ENCODE results near the gene MITF.
A peak's percentile ranks its signal among the peaks of the same experiment; 100 is the strongest.

Gene MITF

DNA sequence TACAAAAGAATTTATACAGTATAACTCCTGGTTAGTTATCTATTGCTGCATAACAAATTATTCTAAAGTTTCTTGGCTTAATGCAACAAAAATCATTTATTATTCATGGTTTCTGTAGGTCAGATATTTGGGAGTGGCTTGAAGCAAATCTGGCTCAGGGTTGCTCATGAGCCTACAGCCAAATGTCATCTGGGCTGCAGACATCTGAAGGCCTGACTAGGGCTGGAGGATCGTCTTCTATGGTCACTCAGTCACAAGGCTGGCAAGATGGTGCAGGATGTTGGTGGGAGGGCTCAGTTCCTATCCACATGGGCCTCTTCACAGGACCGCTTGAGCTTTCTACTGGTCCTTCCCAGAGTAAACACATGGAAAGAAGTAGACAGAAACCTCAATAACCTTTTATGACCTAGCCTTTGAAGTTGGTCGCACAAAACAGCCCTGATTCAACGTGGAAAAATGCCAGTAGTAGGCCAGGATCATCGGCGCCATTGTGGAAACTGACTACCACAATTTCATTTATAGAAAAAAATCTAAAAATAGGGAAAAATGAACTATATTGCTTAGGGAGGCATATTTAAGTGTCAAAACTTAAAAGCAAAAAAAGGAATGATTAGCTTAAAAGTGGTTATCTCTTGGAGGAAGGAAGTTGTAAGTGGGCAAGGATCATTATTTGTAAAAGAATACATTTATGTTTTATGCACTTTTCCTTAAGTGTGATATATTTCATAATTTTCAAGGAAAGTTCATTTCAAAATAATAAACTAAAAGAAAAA, 9.9 kb upstream of the MITF start:
- DNase-seq (ENCODE audit: low spot score): no peak

DNA sequence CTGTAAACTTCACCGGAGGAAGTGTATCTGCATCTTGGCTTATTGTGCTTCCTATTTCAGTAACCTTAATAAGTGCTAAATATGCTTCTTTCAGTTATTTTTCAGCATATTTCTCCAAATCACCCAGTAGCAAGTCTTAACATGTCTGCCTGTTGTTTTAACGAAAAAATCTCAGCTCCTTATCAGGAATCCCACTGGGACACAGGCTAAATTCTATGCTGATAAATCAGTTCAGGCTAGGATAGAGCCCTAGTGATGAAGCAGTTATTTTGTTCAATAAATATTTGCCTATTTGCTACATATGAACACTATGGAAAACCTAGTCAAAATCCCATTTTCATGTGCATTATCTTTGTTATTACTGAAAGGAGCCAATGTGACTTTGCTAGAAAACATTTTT, 8.2 kb upstream of the MITF start:
- DNase-seq (ENCODE audit: low spot score): no peak

DNA sequence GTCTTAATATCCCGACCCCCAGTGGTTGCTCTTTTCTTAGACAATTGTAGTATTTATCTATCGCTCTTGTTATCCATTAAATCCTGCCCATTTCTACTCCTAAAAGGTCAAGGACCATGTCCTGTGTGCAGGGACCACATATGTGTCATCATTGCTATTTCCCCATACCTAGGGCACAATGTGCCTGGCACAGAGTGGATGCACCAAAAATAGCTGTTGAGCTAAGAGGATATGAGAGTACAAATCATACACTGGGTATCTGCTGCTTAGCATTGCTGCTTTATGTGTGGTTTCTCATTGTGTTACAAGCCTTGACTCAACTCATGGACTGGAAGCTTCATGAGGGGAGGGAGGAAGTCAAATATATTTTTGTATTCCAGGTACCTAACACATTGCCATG, 3.4 kb upstream of the MITF start:
- DNase-seq (ENCODE audit: low spot score): no peak

DNA sequence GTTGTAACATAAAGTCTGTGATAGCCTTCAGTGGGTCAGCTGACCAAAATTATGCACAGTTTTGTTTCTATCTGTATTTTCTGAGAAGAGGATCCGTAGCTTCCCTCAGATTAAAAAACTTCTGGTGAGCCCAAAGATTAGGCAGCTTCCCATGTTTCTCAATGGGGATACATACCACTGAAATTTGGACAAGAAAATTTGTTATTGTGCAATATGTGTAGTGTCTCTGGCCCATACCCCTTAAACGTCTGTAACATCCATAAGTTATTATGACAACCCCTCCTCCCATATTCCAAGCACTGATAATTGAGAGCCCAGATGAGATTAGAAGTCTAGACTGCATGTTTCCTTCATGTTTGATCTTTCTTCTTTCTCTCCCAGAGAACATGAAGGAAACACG, 1.9 kb upstream of the MITF start:
- no peak for DNase-seq (ENCODE audit: low spot score)

DNA sequence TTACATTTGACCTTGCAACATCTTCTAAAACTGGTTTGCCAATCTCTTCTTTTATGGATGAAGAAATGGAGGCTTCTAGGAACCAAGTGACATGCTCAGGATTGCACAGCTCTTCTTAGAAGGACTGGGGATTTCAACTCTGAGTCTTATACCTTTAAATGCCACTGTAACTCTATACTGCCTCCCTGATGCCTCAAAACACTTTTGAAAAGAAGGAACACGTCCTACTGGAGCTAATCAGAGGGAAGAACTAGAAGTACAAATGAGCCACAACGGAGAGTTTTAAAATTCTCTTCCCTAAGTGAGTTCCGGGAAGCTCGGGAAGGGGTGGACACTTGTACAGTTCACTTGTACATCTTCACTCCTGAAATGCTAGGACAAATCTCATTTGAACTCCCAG, 949 bp upstream of the MITF start:
- no peak for DNase-seq (ENCODE audit: low spot score)

DNA sequence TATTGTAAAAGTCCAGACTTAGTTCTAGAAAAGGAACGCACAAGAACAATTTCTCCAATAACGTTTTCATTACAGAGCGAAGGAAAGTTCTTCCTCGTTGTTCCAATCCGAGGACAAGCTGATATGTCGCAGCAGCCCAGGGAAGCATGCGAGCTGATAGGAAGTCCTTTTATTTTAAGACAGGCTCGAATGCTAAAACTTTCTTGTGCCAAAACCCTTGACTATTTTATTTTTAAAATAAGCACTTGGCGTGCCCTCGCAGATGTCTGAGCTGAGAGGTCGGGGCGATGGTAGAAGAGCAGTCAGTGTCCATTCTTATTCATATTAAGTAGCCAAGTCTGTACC, 433 bp upstream of the MITF start:
- DNase-seq (ENCODE audit: low spot score): no peak

DNA sequence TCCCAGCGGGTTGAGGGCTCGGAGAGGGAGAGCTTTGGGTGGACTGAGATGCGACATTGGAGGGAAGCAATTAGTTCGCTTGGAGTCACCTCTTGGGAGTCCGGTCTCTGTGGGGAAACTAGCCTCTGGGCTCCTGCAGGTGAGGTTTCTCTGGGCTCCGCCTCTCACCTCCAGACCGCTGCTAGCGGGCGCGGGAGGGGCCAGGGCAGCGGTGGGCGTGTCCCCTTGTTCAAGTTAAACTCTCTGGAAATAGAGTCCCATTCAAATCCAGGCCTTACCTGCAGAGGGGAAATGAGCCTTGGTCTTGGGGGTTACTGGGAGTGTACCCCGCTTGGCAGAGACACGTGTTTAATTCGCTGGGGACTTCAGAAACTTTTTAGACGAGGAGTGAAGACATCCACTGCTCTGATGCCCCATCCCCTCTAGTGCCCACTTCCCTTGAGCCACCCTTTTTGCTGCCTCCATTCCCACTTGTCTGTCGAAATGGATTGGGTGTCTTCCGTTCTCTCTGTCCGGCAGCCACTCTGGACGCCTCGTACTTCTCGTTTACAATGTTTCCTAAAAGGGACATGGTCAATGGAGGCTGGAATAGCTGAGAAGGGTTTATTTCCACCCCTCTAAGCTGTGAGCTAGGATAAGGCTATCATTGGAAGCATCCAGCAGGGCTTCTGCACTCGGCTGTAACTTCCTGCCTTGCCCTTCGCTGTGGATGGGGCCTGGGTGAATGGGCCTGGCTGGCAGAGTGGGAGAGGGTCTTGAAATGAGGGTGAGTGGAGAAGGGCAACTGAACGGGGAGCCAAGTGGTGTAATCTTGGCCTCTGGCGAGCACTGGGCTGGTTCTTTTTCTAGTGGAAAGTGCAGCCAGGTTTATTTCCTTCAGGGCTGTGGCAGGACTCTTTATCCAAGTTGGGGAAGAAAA, 1.1 kb downstream of the MITF start:
- no peak for DNase-seq (ENCODE audit: low spot score)

DNA sequence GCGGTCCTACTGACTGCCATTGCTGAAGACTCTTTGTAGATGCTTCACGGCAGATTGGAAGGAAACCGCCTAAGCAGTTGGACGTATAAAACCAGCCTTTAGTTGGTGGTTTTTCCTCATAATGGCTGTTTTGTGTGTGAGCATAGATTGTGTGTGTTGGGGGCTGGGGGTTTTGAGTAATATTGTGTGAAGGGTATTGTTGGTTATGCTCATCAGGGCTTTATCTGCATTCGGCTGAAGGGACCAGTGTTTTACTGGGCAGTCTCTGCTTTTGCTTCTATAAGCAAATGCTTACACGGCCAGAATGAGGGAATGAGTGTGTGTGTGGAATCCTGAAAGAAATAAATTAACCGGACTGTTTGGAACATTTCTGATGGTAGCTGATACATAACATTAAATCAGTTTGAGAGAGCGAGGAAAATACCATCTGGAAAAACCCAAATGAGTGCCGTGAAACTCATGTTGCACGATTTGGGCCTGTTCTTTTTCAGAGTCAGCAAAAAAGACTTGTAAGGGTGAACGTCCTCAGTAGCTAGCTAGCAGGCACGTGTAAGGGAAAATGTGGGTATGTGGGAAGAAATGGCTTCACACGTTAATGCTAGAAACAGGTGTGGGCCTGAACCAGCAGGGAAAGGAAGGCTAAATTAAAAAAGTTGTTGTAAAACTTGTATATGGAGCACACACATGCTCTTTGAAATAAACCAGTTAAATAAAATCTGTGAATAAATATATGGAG, 1.9 kb downstream of the MITF start:
- DNase-seq (ENCODE audit: low spot score): peak; percentile 61

DNA sequence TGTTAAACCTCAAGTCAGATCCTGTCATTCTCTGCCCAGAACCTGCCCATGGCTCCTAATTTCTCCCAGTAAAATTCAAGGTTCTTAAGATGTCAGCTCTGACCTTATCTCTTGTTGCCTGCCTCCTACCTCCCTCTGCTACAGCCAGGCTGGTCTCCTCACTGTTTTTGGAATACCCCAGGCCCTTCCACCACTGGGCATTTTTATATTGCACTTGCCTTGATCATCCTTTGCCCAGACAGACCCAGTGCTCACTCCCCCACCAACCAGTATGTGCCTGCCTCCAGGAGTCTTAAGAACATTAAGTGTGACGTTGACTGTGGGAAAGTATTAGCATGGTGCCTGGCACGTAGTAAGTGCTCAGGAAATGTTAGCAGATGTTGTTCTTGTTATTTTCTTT, 3.1 kb downstream of the MITF start:
- no peak for DNase-seq (ENCODE audit: low spot score)

DNA sequence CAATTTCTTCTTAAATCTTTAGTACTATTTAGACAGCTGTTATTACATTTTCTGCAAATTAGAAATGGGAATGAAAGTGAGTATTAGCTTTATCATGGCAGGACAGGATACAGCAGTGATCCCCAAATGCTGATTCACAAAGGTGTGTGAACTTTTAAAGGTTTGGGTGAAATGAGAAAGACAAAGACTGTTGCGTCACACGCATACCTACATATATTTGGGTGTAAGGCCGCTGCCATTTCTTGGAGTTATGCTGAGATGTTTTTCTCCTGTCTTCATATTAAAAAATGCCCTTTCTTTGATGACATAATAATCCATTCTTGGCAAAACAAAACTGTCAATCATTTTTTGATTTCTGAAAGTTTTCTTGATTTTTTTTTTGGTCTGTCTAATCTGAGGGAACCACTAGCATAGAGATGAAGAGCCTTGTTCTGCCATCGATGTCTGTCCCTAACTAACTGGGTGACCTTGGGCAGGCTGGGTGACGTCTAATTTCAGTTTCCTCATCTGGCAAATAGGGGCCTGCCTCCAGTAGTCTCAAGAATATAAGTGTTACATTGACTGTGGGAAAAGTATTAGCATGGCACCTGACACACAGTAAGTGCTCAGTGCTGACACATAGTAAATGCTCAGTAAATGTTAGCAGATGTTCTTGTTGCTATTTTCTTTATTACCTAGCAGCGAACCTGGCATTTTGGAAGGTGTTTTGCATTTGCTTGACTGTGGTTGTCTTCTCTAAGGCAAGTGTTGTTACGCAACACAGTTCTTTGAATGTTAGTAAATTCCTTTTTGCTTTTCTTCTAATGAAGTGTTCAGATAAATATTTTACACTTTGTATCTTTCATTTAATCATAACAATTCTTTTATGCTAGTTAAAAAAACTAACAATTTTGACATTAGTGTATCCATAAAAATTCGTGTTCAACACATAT, 5.0 kb downstream of the MITF start:
- no peak for DNase-seq (ENCODE audit: low spot score)

DNA sequence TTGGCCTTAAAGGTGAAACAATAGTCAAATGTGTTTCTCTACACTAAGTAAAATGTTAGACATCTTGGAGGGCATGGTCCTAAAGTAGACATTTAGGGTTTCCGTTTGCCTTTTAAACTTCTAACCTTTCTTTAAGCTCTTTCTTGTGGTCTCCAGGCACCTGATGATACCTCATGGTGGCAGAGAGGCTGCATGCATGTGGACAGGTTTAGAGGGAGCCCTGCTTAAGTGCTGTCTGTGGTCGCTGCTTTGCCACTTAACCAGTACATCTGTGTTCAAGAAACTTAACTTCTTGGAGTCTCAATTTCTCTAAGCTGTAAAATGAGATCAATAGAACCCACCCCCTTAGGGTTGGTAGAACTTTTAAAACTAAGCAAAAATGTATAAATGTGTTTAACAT, 6.2 kb downstream of the MITF start:
- no peak for DNase-seq (ENCODE audit: low spot score)

DNA sequence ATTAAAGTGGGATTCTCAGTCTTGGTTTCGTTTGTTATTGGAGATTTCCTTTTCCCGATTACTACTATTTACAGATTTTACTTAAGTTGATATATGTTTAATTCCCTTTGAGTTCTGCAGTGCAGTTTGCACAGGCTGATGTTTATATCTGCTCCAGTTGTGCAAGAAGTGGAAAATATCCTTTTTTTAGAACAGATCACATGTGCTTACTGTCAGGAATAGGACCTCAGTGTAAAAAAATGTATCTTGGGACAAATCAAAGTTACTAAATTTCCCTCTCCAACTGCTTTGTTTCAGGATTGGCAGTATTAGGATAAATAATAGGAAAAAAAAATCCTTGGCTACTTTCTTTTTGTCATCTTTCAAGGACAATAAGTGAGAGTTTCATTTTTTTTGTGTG, 6.9 kb downstream of the MITF start:
- no peak for DNase-seq (ENCODE audit: low spot score)

DNA sequence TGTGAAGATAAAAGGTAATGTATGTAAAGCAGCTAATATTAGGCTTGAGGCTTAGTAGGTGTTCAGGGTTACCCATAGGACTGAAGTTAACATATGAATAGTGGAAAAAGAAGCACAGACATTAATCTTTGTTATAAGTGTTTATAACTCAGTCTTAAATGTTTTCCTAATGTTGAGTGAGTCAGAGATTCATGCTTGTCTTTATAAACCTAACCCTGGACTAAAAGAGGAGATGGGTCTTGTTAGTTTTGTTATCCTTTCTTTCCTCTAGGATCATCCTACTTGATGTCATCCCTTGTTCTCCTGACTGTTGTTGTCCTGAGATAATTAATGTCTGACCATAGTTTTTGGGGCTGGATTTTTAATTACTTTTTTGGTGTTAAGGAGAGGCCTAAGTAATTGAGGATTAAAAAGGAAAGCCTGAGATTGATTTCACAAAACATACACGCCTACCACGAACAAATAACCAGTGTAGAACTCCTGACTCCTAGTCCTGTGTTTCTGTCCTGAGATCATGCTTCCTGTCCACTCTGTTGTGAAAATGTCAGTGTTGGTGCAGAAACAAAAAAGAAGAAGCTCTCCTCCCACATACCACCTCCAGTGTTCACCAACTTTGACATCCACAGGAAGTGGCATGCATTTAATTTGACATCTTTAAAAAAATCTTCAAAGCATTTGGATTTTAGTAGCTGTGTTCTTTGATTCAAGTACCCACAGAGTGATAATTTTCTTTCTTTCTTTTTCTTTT, 8.4 kb downstream of the MITF start:
- DNase-seq (ENCODE audit: low spot score): no peak

DNA sequence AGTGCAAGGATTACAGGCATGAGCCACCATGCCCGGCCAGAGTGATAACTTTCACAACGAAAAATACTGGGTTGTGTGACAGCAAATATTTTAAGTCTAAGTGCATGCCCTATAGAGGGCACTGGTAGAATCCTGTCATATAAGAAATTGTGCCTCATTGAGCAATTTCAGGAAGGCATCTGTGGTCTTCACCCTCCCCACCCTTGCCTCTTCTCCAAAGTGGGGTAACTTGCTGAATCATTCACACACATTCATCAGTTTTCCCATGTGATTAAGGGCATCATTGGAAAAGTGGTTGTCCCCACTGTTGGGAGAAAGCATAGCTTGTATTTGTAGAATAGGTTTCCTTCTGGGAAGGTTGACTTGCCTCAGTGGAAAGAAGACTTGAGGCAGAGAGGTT, 9.2 kb downstream of the MITF start:
- DNase-seq (ENCODE audit: low spot score): no peak

DNA sequence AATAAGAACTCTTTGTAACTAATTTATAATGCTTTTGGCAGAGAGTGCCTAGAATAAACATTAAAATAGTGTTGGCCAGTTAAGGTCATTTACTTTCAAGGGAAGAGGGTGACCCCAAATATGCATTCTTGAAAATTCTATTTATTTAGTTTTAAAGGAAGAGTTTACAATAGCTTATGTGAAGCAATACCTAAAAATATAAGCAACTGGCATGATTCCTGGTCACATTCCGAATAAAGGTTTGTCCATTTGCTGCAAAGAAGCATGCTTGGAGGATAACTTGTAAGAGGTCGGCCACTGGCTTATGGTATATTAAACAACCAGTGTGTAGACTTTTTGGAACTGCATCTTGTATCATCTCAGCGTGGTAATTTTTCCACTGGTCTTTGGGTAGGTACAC, 10.2 kb downstream of the MITF start:
- DNase-seq (ENCODE audit: low spot score): no peak

DNA sequence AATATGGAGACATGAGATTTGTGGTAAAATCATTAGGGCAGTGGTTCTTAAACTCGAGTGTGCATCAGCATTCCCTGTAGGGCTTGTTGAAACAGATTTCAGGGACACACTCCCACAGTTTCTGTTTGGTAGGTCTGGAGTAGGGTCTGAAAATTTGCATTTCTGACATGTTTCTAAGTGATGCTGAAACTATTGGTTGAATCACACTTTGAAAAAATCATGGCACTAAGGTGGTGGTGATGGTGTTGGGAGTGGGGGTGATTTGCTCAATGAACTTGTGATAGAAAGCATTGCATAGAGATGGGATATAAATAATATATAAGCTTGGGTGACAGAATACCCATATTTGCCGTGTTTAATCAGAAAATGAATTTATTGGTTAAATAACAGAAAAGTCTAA, 11.3 kb downstream of the MITF start:
- DNase-seq (ENCODE audit: low spot score): no peak

DNA sequence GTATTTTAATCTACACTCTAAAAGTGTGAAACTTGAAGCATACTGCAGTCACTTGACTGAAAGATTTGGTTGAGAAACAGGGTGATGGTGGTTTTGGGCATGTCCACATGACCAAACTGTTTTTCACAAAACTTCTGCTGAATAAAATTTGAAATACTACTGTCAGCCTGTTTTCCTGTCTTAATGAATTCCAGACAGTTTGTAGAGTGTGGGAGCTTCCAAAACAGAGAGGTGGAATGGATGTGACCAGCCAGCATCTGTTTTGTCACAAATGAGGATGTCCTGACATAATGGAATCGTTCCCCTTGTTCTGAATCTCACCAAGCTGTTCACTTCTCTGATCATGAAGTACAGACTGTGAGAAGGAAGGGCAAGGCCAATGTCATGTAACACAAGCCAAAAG, 11.8 kb downstream of the MITF start:
- DNase-seq (ENCODE audit: low spot score): no peak

DNA sequence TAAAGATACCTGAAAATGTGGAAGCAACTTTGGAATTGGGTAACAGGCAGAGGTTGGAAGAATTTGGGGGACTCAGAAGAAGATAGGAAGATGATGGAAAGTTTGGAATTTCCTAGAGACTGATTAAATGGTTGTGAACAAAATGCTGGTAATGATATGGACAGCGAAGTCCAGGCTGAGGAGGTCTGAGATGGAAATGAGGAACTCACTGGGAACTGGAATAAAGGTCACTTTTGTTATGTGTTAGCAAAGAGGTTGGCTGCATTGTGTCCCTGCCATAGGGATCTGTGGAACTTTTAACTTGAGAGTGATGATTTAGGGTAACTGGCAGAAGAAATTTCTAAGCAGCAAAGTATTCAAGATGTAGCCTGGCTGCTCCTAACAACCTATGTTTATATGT, 13.0 kb downstream of the MITF start:
- no peak for DNase-seq (ENCODE audit: low spot score)

DNA sequence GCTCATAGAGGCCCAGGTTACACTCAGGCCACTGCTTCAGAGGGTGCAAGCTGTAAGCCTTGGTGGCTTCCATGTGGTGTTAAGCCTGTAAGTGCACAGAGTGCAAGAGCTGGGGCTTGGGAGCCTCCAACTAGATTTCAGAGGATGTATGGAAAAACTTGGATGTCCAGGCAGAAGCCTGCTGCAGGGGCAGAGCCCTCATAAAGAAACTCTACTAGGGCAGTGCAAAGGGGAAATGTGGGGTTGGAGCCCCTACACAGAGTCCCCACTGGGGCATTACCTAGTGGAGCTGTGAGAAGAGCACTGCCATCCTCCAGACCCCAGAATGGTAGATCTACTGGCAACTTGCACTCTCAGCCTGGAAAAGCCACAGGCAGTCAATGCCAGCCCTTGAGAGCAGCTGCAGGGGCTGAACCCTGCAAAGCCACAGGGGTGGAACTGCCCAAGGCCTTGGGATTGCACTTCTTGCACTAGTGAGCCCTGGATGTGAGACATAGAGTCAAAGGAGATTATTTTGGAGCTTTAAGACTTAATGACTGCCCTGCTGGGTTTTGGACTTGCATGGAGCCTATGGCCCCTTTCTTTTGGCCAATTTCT, 14.0 kb downstream of the MITF start:
- no peak for DNase-seq (ENCODE audit: low spot score)

DNA sequence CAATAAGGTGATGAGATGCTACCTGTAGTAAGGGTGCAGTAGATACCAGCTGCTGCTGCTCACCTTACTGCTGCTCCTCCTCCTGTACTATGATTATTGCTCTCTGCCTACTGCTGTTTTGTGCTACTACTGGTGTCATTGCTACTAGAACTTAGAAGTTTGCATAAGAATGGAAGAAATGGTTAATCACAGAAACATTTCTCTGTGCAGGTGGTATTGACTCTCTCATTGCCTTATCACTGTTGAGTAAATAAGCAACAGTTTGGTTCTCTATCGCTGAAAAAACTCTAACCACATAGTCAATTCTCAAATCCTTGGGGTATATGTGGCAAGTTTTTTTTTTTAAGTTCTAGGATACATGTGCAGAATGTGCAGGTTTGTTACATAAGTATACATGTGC, 16.5 kb downstream of the MITF start:
- no peak for DNase-seq (ENCODE audit: low spot score)
